Neural progenitor cell (in vitro differentiated cells): ENCODE data around the gene PLCB1.

Experiments
- EZH2 ChIP-seq: fragments of 200-600 bp; sonication (generic); IDR thresholded peaks from 2 replicates; pipeline ENCODE4 v1.6.1; 2017; ENCODE audit warnings: antibody characterized with exemption, mild to moderate bottlenecking, moderate library complexity
- TF ChIP-seq, protein P1 (sequence below): fragments of 200-600 bp; sonication (generic); IDR thresholded peaks from 2 replicates; pipeline ENCODE4 v1.5.1; 2017; ENCODE audit warnings: antibody characterized with exemption, mild to moderate bottlenecking

DNA sequence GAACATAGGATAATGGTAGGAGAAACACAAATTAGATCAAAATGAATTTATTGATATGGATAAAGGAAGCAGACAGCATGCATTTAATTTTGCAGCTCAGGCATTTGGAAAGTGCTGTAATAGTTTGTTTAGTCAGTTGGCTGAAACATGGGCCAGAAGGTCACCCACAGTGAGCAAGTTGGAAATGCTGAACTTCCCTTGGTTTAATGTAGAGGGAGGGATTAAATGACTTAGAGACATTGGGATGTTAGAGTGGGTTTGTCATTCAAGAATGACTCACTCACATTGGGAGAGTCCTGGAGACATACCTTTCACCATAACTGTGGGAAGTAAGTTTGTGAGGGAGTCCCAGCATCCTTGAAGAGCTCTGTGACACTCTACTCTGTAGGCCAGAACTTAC lies 705.3 kb downstream of the PLCB1 start:
- TF ChIP-seq, protein P1, sequence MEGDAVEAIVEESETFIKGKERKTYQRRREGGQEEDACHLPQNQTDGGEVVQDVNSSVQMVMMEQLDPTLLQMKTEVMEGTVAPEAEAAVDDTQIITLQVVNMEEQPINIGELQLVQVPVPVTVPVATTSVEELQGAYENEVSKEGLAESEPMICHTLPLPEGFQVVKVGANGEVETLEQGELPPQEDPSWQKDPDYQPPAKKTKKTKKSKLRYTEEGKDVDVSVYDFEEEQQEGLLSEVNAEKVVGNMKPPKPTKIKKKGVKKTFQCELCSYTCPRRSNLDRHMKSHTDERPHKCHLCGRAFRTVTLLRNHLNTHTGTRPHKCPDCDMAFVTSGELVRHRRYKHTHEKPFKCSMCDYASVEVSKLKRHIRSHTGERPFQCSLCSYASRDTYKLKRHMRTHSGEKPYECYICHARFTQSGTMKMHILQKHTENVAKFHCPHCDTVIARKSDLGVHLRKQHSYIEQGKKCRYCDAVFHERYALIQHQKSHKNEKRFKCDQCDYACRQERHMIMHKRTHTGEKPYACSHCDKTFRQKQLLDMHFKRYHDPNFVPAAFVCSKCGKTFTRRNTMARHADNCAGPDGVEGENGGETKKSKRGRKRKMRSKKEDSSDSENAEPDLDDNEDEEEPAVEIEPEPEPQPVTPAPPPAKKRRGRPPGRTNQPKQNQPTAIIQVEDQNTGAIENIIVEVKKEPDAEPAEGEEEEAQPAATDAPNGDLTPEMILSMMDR = no peak
- TF ChIP-seq EZH2 = no peak
